ENCODE data around the gene B2M.
A peak's percentile ranks its signal among the peaks of the same experiment; 100 is the strongest.
"Not testable (repeated sequence)": the region's sequence is repeated elsewhere in the genome, so short reads cannot be mapped to it uniquely, and the experiment has no call there.

The B2M gene

DNA sequence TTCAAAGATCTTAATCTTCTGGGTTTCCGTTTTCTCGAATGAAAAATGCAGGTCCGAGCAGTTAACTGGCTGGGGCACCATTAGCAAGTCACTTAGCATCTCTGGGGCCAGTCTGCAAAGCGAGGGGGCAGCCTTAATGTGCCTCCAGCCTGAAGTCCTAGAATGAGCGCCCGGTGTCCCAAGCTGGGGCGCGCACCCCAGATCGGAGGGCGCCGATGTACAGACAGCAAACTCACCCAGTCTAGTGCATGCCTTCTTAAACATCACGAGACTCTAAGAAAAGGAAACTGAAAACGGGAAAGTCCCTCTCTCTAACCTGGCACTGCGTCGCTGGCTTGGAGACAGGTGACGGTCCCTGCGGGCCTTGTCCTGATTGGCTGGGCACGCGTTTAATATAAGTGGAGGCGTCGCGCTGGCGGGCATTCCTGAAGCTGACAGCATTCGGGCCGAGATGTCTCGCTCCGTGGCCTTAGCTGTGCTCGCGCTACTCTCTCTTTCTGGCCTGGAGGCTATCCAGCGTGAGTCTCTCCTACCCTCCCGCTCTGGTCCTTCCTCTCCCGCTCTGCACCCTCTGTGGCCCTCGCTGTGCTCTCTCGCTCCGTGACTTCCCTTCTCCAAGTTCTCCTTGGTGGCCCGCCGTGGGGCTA, at the start of gene B2M, which contains the start of gene PATL2:
Gene B2M, plus strand, starts transcription at position 422 of the 647 bp plus-strand sequence. Its CDS starts 30 bp downstream, at position 452.
Gene PATL2, minus strand, starts transcription at position 228 of the 647 bp plus-strand sequence. CDS start 34,833 bp downstream, outside the sequence.
- DNase-seq, result peak; percentile 91

DNA sequence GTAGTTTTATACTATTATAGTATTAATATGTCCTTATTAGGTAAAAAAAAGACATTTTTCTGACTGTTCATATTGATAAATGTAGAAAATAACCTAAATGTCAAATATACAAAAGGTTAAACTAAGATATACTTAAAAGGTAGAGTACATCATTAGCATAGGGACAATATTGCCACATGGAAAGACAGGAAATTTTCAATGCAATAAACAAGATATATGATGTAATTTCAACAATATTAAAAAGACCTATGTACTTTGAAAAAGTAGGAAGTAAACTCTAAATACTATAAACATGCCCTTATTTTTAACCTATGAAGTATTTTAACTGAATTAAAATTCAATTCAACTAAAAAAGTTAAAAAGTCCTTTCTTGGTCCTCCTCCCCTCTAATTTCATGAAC, 49.7 kb upstream of the B2M start:
- DNase-seq, result no peak

GRCh38 chr15:44662478-44663409, 48.6 kb upstream of the B2M start:
- peak; percentile 71 for DNase-seq

GRCh38 chr15:44663410-44664308, 47.7 kb upstream of the B2M start, which contains the start of gene SPG11:
Gene SPG11, minus strand, starts transcription at chr15:44663662. Its CDS starts 15 bp downstream, at chr15:44663647.
- DNase-seq, result peak; percentile 92

GRCh38 chr15:44666210-44667038, 44.9 kb upstream of the B2M start:
- DNase-seq, result no peak

DNA sequence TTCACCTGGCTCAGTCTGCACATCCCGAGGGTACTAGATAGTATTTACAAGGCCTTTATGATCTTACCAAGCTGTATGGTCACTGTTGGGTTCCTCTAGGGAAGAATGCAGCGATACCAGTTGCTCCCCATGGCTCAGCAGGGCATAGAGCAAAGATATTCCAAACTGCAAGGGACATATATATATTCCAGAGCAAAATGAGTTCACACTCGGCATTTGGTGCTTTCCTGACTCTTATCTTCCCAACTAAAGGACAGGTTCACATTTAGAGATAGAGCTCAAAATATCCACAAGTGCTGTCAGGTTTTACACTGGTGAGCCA, 44.3 kb upstream of the B2M start:
- no peak for DNase-seq

DNA sequence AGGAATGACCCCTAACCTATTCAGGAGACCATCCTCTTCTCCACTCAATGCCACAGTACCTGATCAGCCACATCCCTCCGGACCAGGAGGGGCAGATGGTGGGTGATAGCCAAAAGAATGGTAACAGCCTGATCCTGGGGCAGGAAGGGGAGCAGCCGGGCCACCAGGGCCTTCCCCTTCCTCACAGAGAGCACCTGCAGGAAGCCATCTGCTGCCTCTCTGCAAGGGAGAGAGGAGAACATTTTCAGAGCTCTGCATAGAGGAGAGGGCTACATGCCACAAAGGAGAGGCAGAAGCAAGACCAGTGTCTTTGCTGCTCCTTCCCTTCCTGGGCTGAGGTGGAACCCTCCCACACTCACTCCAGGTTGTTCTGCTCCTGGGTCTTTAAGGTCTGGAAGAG, 42.4 kb upstream of the B2M start:
- DNase-seq, result no peak

- DNase-seq, result no peak
Measured at GRCh38 chr15:44670087-44670950, 41.0 kb upstream of the B2M start.

- DNase-seq, result no peak
Measured at GRCh38 chr15:44673639-44674038, 37.7 kb upstream of the B2M start.

DNA sequence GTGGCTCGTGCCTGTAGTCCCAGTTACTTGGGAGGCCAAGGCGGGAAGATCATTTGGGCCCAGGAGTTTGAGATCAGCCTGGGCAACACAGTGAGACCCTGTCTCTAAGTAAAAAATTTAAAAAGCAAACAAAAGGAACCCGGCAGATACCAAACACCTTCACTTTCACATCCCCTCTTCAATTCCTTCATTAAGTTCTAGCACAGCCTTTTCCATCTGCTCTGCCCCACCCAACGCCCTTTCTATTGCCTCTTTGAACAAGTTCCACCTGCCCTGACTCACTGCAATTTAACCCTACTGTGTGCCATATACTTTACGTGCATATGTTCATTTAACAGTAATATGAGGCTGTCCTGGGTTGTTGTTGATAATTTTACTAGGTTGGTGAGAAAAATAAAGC, 35.4 kb upstream of the B2M start:
- no peak for DNase-seq

DNA sequence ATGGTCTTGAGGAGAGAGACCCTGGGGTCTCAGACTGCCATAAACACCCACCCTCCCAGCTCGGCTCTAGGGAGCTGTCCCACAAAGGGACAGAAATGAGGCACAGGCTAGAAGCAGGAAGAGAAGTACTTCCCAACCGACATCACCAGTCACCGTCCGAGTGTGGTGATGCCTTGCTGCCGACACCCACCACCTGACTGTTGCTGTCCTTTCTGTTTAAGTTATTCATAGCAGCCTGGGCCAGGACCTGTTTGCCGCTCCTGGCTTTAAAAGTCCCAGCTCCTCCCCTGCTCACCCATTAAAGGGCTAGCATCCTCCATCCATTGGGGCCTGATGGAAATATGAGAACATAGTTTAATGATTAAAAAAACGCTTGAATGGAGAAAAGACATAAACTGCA, 34.6 kb upstream of the B2M start:
- DNase-seq, result peak; percentile 23

GRCh38 chr15:44682211-44682610, 29.1 kb upstream of the B2M start:
- no peak for DNase-seq

- DNase-seq, result peak; percentile 52
Measured at GRCh38 chr15:44682809-44683682, 28.3 kb upstream of the B2M start.

DNA sequence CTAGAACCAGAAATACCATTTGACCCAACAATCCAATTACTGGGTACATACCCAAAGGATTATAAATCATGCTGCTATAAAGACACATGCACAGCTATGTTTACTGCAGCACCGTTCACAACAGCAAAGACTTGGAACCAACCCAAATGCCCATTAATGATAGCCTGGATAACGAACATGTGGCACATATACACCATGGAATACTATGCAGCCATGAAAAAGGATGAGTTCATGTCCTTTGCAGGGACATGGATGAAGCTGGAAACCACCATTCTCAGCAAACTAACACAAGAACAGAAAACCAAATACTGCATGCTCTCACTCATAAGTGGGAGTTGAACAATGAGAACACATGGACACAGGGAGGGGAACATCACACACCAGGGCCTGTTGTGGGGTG, 22.0 kb upstream of the B2M start:
- not testable (repeated sequence) for DNase-seq

- not testable (repeated sequence) for DNase-seq
Measured at GRCh38 chr15:44690245-44690644, 21.1 kb upstream of the B2M start.

- DNase-seq, result no peak
Measured at GRCh38 chr15:44692659-44693058, 18.7 kb upstream of the B2M start.

DNA sequence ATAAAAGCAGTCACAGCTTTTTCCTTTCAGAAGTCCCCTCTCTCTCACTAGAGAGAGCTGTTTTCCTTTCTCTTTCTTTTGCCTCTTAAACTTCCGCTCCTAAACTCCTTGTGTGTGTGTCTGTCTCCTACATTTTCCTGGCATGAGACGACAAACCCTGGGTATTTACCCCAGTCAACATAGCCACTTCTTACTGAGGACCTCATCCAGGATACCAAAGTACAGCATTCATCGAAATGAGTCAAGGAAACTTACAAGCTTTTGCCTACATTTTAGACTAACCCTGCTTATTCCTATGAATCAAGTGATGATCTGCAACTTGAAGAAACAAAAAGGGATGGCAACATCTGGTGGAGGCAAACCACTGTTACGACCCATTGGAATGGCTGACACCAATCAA, 16.9 kb upstream of the B2M start:
- no peak for DNase-seq

GRCh38 chr15:44695294-44695693, 16.0 kb upstream of the B2M start:
- DNase-seq, result no peak

DNA sequence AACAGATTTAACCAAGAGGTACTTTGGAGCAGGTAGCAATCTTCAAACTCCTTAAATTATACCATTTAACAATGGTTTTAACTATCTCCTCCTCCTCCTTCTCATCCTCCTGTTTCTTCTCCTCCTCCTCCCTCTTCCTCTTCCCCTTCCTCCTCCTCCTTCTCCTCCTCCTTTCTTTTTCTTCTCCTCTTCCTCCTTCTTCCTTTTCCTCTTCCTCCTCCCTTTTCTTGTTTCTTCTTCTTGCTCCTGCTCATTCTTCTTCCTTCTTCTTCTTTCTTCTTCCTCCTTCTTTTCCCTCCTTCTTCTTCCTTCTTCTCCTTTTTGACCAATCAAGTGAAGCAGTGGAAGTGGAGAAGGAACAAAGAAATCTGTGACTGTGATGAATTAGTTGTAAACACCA, 14.3 kb upstream of the B2M start:
- DNase-seq, result no peak

GRCh38 chr15:44698641-44699040, 12.7 kb upstream of the B2M start:
- DNase-seq, result no peak
